Endothelial cell of umbilical vein (primary cell): ENCODE results near the gene IRF9. TPM values are rescaled to one million over a fixed set of nuclear protein-coding genes. Genes with fewer than 3 reads are reported as not detected.
A peak's percentile ranks its signal among the peaks of the same experiment; 100 is the strongest.

Experiments used
- BruUV-seq: library from RNA; stranded (reverse); fragments of 400-500 nt; replicated peaks from 2 replicates; lab custom pipeline; 2021; lab: Mats Ljungman, UMichigan
- CTCF ChIA-PET: fragments of 300-600, 350-600 bp; sonication (Branson Sonifier 250); formaldehyde crosslinking; loops from one replicate; lab custom pipeline; 2021; ENCODE audit warnings: antibody characterized with exemption, inconsistent platforms; lab: Charles Lee
- POLR2A ChIA-PET: fragments of 300-600, 350-600 bp; sonication (Branson Sonifier 250); formaldehyde crosslinking; loops from one replicate; lab custom pipeline; 2021; ENCODE audit warnings: antibody characterized with exemption, inconsistent platforms; lab: Charles Lee
- DNase-seq: peaks from one replicate; pipeline ENCODE4 v3.0.0-alpha.2; 2011; ENCODE audit warnings: low read depth, low spot score
- FAIRE-seq: peaks from 2 replicates; lab custom pipeline; 2011; peaks lifted over from hg19 to GRCh38; lab: Jason Lieb, UNC
- H2AFZ ChIP-seq: 2 replicates; pipeline ENCODE4 v1.6.0; 2012; ENCODE audit warnings: low read depth, low read length, control low read depth, inconsistent platforms
- H3K27ac ChIP-seq: 2 replicates; pipeline ENCODE4 v1.5.1; 2011; ENCODE audit warnings: low read depth, mild to moderate bottlenecking, control low read depth, low read length, moderate library complexity; ENCODE audit not compliant: insufficient read depth
- H3K27me3 ChIP-seq, 2 experiments: 2 replicates each; pipeline versions ENCODE4 v1.6.0 to v1.6.1; 2011; ENCODE audit warnings: low read length in 2 of 2, mixed read lengths in 1 of 2; ENCODE audit not compliant: control insufficient read depth in 2 of 2, insufficient read depth in 2 of 2
- H3K36me3 ChIP-seq, 2 experiments: 2 replicates in 1 of 2; 3 replicates in 1 of 2; pipeline ENCODE4 v1.5.1; 2011; ENCODE audit warnings: low read length in 2 of 2, mild to moderate bottlenecking in 1 of 2, moderate library complexity in 1 of 2; ENCODE audit not compliant: control insufficient read depth in 2 of 2, insufficient read depth in 2 of 2; ENCODE audit errors: extremely low read depth in 1 of 2
- H3K4me1 ChIP-seq: 3 replicates; pipeline ENCODE4 v1.5.1; 2011; ENCODE audit warnings: mild to moderate bottlenecking, low read length; ENCODE audit not compliant: control insufficient read depth, insufficient read depth; ENCODE audit errors: extremely low read depth
- H3K4me2 ChIP-seq: 2 replicates; pipeline ENCODE4 v1.6.1; 2011; ENCODE audit warnings: low read length, control low read depth, mixed read lengths; ENCODE audit not compliant: insufficient read depth
- H3K4me3 ChIP-seq, 3 experiments: fragments of 200-600 bp in 1 of 3; sonication (generic), shearing (Covaris generic) in 1 of 3; replicated peaks in 1 of 3; 2 replicates each; pipeline ENCODE4 v1.5.1; 2011 to 2016; ENCODE audit warnings: control low read depth in 3 of 3, low read length in 3 of 3, mild to moderate bottlenecking in 2 of 3, inconsistent platforms in 1 of 3, low read depth in 1 of 3, moderate library complexity in 1 of 3; ENCODE audit not compliant: insufficient read depth in 1 of 3
- H3K79me2 ChIP-seq: 2 replicates; pipeline ENCODE4 v1.6.0; 2012; ENCODE audit warnings: low read length, inconsistent platforms; ENCODE audit not compliant: control insufficient read depth, insufficient read depth
- H3K9ac ChIP-seq: replicated peaks from 2 replicates; pipeline ENCODE3; 2011; ENCODE audit warnings: low read length, control low read depth; ENCODE audit not compliant: insufficient read depth; ENCODE audit errors: extremely low read depth
- H3K9me1 ChIP-seq: replicated peaks from 3 replicates; pipeline ENCODE4 v1.6.0; 2011; ENCODE audit warnings: mild to moderate bottlenecking, low read length; ENCODE audit not compliant: control insufficient read depth, insufficient read depth; ENCODE audit errors: extremely low read depth
- H3K9me3 ChIP-seq: replicated peaks from 2 replicates; pipeline ENCODE4 v1.5.1; 2012; ENCODE audit warnings: low read length, inconsistent platforms; ENCODE audit not compliant: control insufficient read depth, insufficient read depth
- H4K20me1 ChIP-seq: replicated peaks from 2 replicates; pipeline ENCODE3; 2011; ENCODE audit warnings: mild to moderate bottlenecking, low read length; ENCODE audit not compliant: control insufficient read depth, insufficient read depth; ENCODE audit errors: extremely low read depth
- CTCF ChIP-seq, 2 donors: IDR thresholded peaks; 1 replicate in 1 of 2; 2 replicates in 1 of 2; pipeline ENCODE4 v1.5.1; 2011; ENCODE audit warnings: low read length in 2 of 2, mild to moderate bottlenecking in 2 of 2, moderate library complexity in 2 of 2, control low read depth in 1 of 2, inconsistent platforms in 1 of 2, low read depth in 1 of 2; ENCODE audit not compliant: insufficient read depth in 1 of 2; ENCODE audit errors: extremely low read depth in 1 of 2
- EZH2 ChIP-seq: IDR thresholded peaks from 2 replicates; pipeline ENCODE4 v1.6.1; 2012; ENCODE audit warnings: borderline replicate concordance, low read depth, mild to moderate bottlenecking, moderate library complexity, low read length, inconsistent platforms; ENCODE audit not compliant: severe bottlenecking
- FOS ChIP-seq: IDR thresholded peaks from 2 replicates; pipeline ENCODE4 v1.6.1; 2011; ENCODE audit warnings: mild to moderate bottlenecking, low read length, moderate library complexity, borderline replicate concordance; ENCODE audit not compliant: insufficient read depth
- GATA2 ChIP-seq: IDR thresholded peaks from 2 replicates; pipeline ENCODE4 v1.7.0; 2011; ENCODE audit warnings: low read depth, mild to moderate bottlenecking, moderate library complexity, mixed read lengths, low read length; ENCODE audit not compliant: insufficient read length, insufficient read depth
- JUN ChIP-seq: IDR thresholded peaks from 2 replicates; pipeline ENCODE4 v1.6.1; 2011; ENCODE audit warnings: borderline replicate concordance, low read depth; ENCODE audit not compliant: insufficient read length, insufficient read depth
- MAX ChIP-seq: IDR thresholded peaks from 2 replicates; pipeline ENCODE4 v1.6.1; 2011; ENCODE audit not compliant: insufficient read depth, insufficient read length
- MYC ChIP-seq: IDR thresholded peaks from one replicate; pipeline ENCODE4 v1.6.1; 2011; ENCODE audit warnings: mild to moderate bottlenecking, low read depth, low read length
- POLR2A ChIP-seq: IDR thresholded peaks from 2 replicates; pipeline ENCODE4 v1.6.1; 2012; ENCODE audit warnings: low read depth, mild to moderate bottlenecking, control low read depth, low read length
- POLR2AphosphoS5 ChIP-seq: IDR thresholded peaks from 2 replicates; pipeline ENCODE4 v1.6.1; 2012; ENCODE audit warnings: low read depth, mild to moderate bottlenecking, control low read depth, low read length, moderate library complexity; ENCODE audit not compliant: insufficient read depth
- dilution Hi-C: fragments of 300-500 bp; cut with MboI; formaldehyde crosslinking; loops from one replicate; pipeline ENCODE4 v1.15.0; 2019; ENCODE audit warnings: low sequenced_read_pairs; ENCODE audit not compliant: extremely low pct_ligation_motif_present
- intact Hi-C: fragments of 100-400 bp; cut with micrococcal nuclease; formaldehyde crosslinking; loops from one replicate; pipeline ENCODE4 v1.10.0; 2022
- polyA plus RNA-seq, 4 experiments: library from polyadenylated mRNA; depleted of rRNA in 3 of 4; stranded (reverse) in 3 of 4; unstranded in 1 of 4; fragments of >200 nt; gene quantifications; 2 replicates each; pipeline versions ENCODE4 v1.2.1 to v1.2.3, GENCODE V29; 2011 to 2012; ENCODE audit warnings: missing spikeins in 1 of 4
- total RNA-seq: library from RNA; stranded (reverse); gene quantifications from 2 replicates; pipeline ENCODE4 v1.2.3, GENCODE V29; 2021

Gene IRF9
- total and polyA plus RNA-seq, 2 donors (not counting 3 experiments of a cell fraction or from before 2014, with no cell fraction given): 44.6 to 46.1 TPM

DNA sequence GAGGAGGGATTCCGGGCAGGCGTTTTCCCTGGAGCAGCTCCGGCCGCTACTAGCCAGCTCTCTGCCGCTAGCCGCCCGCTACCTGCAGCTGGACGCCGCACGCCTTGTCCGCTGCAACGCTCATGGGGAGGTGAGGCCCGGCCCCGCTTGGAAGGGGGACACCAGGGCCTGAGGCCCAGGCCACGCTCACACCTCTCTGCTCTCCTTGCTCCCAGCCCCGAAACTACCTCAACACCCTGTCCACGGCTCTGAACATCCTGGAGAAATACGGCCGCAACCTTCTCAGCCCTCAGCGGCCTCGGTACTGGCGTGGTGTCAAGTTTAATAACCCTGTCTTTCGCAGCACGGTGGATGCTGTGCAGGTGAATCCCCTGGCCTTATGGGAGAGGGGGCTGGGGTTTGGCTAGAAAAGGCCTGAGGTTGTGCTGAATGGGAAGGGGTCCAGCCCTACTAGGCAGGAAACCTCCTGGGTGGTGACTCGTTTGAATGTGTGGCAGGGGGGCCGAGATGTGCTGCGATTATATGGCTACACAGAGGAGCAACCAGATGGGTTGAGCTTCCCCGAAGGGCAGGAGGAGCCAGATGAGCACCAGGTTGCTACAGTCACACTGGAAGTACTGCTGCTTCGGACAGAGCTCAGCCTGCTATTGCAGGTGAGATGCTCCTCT, 13.2 kb upstream of the IRF9 start:
- DNase-seq (no peak), FAIRE-seq (no peak)
- H3K4me1 ChIP-seq: peaks cover 16% of the 10 kb centered on the region
- H3K9me1 ChIP-seq: no peaks in the 10 kb centered on the region
- H3K27ac ChIP-seq: no peak overlapping the region
- H3K79me2 ChIP-seq: peaks cover 25% of the 10 kb centered on the region
- ChIA-PET CTCF (interaction anchor here (1.0 to 7.8 kb wide), 6 partner anchors 12 to 149 kb away, joined by 6 to 63 read pairs (median 14); partner anchors contain the start of genes IRF9 and PSME1), POLR2A (interaction anchor here (2.0 kb wide), 1 partner anchor 12 kb away, joined by 8 read pairs; the partner anchor contains the start of gene PSME1)
- peak overlapping the region; percentile 59 to 83 (median 76) for H3K4me3 ChIP-seq
- no peaks in the 10 kb centered on the region for H4K20me1 ChIP-seq
- no peaks in the 10 kb centered on the region for H3K9me3 ChIP-seq
- H3K27me3 ChIP-seq: no peaks in the 10 kb centered on the region
- H2AFZ ChIP-seq: peak overlapping the region; percentile 68
- TF ChIP-seq CTCF (IDR thresholded peaks at IDR 0.05; ENCODE audit: extremely low read depth in 1 of 2, insufficient read depth in 1 of 2, low read depth in 1 of 2, low read length in 2 of 2) (no peak), FOS (no peak), JUN (no peak), POLR2AphosphoS5 (no peak), EZH2 (no peak), MAX (no peak), POLR2A (no peak), MYC (no peak), GATA2 (no peak)
- peak overlapping the region; percentile 43 for H3K9ac ChIP-seq
- H3K4me2 ChIP-seq: peak overlapping the region; percentile 70
- dilution Hi-C loops (no loop called here), intact Hi-C loops (loop anchor here (1.0 to 5.0 kb wide), 7 partner anchors 12 to 284 kb away; partner anchors contain the start of genes CHMP4A, DHRS1, IPO4 and IRF9)
- TSS peak; percentile 45 for BruUV-seq
- peaks cover 2 to 25% of the 10 kb centered on the region in 2 experiments for H3K36me3 ChIP-seq
